ENCODE results near the gene HTR2C.

DNA sequence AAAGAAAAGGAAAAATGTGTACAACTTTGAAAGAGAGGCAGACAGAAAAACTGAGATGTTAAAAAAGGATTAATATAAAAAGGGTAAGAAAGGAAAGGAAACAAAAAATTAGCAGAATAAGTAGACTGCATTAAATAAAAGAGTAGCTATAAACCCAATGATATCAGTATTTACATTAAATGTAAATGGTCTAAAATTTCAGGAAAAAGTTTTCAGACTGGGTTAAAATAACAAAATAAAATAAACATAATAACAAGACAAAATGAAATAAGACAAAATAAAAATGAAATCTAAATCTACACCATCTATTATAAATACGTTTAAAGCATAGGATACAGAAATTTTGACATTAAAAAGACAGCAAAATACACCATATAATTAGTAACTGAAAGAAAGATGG is 199.0 kb downstream of the HTR2C start:
- TF ChIP-seq, protein P1, sequence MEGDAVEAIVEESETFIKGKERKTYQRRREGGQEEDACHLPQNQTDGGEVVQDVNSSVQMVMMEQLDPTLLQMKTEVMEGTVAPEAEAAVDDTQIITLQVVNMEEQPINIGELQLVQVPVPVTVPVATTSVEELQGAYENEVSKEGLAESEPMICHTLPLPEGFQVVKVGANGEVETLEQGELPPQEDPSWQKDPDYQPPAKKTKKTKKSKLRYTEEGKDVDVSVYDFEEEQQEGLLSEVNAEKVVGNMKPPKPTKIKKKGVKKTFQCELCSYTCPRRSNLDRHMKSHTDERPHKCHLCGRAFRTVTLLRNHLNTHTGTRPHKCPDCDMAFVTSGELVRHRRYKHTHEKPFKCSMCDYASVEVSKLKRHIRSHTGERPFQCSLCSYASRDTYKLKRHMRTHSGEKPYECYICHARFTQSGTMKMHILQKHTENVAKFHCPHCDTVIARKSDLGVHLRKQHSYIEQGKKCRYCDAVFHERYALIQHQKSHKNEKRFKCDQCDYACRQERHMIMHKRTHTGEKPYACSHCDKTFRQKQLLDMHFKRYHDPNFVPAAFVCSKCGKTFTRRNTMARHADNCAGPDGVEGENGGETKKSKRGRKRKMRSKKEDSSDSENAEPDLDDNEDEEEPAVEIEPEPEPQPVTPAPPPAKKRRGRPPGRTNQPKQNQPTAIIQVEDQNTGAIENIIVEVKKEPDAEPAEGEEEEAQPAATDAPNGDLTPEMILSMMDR (IDR thresholded peaks at IDR 0.05): no peak
- no peak for TF ChIP-seq POLR2A (IDR thresholded peaks at IDR 0.05)
